Measurements from ENCODE around the gene NADSYN1.
"Not testable (repeated sequence)": the region's sequence is repeated elsewhere in the genome, so short reads cannot be mapped to it uniquely, and the experiment has no call there.

The NADSYN1 gene

DNA sequence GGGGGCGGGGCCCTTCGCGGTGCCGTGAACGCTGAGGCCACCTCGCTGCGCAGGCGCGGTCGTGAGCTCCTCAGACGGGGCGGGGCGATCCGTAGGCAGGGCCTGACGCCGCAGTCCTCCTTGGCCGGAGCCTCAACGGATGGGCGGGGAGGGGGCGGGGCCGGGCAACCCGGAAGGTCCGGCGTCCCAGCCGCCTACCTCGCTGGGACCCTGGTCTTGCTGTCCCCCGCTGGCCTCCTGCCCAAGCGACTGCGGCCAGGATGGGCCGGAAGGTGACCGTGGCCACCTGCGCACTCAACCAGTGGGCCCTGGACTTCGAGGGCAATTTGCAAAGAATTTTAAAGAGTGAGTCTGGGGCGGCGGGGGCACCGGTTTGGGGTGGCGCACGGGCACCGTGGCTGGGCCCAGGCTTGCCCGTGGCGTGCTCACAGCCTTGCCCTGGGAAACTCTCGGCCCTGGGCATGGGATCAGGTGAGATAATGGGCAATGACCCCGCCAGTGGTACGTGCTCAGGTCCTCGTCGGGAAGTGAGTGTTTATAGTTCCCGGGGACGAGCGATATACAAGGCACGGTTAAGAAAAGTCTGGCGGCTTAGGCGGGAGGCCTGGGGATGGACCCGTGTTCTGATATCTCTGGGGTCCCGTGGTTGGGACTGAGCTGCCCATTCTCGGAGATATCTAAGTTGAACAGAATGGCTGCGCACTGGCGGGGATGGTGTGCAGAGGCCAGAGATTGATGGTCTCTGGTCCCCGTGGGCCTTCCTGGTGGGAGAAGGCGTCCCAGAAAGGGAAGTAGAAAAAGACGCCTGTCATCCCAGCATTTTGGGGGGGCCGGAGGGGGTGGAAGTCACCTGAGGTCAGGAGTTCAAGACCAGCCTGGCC, at the start of gene NADSYN1:
Gene NADSYN1, plus strand, starts transcription at position 167 of the 881 bp plus-strand sequence. Its CDS starts 94 bp downstream, at position 261.
- in situ Hi-C loops (cut with MboI; ENCODE audit: low sequenced_read_pairs): no loop called here

DNA sequence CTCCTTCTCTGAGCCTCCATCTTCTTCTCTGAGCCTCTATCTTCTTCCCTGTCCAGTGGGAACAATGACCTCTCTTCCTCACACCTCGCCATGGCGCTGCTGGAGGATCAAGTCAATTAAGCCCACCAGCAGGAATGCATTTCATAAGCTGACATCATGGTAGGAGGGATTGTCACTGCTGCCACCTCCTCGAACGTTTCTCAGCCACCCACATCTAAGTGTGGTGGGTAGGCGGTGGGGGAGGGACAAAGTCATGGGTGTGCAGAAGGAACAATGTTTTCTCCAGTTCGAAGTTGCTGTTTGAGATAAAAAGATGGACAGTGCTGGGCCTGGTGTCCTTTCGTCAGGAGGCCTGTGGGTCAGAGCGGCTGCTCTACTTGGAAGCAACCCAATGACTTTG, 48.8 kb upstream of the NADSYN1 start:
- in situ Hi-C loops (cut with MboI; ENCODE audit: low sequenced_read_pairs): no loop called here

DNA sequence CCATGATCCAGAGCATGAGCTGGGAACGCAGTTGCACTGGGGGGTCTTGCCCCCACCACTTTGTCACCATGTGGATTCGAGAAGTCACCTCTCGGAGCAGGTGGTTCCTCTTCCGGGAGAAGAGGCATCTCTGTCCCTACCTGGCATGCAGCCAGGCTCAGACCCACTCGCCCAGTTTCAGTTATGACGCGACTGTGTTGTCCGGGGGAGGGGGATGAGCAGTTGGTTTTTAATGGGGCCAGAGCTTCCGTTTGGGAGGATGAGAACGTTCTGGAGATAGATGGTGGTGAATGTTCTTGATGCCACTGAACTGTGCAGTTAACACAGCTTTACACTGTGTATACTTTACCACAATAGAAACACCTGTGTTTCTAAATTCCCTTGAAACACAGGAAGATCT, 46.3 kb upstream of the NADSYN1 start:
- in situ Hi-C loops (cut with MboI; ENCODE audit: low sequenced_read_pairs): no loop called here

DNA sequence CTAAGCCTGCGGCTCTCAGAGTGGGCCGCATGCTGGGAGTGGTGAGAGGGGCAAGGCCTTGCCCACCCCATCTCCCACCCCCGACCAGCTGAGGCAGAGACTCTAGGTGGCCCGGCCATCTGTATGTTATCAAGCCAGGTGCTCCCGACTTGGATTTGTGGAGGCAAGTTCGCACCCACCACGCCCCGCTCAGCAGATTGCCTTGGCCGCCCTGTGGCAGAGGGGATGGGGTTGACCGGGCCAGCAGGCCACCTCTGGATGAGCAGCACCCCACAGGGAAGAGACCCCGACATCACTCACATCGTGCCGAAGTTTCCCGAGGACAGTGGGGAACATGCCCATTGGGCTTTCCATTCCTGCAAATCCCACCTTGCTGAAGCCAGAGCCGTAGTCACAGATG, 45.6 kb upstream of the NADSYN1 start:
- in situ Hi-C loops (cut with MboI; ENCODE audit: low sequenced_read_pairs): no loop called here

DNA sequence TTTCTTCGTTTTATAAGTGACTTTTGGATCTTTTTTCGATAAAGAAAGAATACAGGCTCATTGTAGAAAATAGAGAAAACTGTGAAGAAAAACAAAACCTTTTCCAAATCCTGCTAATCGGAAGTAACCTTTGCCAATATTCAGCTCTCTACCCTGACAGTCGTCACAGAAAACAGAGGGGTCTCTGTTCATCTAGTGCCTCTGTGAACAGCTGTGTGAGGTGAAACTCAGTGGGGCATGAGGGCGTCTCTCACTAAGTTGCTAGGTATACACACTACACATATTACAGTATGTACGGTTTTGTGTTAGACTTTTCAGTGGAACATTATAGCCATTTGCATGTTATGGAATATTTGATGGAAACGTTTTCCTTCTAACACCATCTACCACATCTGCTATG, 44.2 kb upstream of the NADSYN1 start:
- in situ Hi-C loops (cut with MboI; ENCODE audit: low sequenced_read_pairs): no loop called here

DNA sequence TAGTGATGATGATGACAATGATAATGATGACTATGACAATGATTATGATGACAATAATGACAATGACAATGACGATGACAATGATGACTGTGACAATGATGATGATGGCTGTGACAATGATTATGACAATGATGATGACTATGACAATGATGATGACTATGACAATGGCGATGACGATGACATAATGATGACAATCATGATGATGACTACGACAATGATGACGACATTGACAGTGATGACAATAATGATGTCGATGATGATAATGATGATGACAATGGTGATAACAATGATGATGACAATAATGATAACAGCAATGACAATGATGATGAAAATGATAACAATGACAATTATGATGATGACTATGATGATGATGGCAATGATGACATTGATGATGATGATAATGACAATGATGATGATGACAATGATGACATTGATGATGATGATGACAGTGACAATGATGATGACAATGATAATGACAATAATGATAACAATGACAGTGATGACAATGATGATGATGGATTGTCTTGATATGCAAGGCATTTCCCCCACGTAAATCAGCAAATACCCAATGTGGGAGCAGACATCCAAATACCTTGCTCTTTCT, 42.5 kb upstream of the NADSYN1 start:
- in situ Hi-C loops (cut with MboI; ENCODE audit: low sequenced_read_pairs): no loop called here

DNA sequence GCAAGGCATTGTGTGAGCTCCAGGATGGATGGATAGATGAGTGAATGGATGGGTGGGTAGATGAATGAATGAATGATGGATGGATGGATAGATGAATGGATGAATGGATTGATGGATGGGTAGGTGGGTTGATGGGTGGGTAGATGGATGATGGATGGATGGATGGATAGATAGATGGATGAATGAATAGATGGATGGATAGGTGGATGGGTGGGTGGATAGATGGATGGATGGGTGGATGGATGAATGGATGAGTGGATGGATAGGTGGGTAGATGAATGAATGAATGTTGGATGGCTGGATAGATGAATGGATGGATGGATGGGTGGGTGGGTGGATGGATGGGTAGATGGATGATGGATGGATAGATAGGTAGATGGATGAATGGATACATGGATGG, 38.4 kb upstream of the NADSYN1 start:
- in situ Hi-C loops (cut with MboI; ENCODE audit: low sequenced_read_pairs): no loop called here

DNA sequence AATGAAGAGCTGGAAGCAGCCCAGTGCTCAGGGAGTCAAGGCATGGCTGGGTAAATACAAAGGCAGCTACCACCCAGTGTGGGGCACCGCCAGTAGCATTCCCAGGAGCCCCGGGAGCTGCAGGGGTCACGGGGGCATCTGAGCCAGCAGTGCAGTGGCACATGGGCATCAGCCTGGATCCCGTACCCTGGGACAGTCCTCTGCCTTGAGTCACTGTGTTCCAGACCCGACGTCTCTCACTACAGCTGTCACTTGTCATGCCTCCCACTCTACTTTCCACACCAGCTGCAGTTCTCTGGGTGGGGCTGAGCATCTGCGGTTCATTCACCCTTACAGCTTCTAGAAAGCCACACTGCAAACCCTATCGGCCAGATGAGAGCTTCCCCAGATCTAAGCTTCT, 34.4 kb upstream of the NADSYN1 start:
- in situ Hi-C loops (cut with MboI; ENCODE audit: low sequenced_read_pairs): no loop called here

DNA sequence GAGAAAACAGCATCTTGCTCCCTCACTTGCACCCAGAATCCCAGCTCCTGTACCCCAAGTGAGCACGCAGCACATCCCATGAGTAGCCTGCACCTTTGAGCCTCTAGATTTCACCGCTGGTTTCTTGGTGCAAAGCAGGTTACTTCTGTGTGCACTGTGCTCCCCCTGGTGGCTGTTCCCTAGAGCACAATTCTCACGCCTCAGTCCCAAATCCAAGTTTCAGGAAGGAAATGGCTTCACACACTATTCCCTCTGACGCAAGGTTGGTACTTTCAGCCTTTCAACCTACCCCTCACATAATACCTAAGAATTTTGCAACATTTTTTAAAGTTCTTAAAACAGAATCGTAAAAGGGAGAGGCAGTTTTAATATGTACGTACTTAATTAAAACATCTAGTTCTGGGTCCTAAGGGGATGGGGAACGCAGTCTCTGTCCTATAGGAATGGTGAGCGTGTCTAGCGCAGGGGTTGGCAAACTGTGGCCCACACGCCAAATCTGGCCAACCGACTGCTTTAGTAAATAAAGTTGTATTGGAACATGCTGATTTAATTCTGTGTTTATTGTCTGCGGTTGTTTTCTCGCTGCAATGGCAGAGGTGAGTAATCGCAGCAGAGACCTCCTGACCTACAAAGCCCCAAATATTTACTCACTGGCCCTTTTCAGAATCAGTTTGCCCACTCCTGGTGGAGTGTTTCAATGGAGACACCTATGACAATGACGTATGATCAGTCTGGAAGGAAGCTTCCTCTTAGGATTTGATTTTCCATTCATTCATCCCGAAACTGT, 32.4 kb upstream of the NADSYN1 start:
- in situ Hi-C loops (cut with MboI; ENCODE audit: low sequenced_read_pairs): no loop called here

DNA sequence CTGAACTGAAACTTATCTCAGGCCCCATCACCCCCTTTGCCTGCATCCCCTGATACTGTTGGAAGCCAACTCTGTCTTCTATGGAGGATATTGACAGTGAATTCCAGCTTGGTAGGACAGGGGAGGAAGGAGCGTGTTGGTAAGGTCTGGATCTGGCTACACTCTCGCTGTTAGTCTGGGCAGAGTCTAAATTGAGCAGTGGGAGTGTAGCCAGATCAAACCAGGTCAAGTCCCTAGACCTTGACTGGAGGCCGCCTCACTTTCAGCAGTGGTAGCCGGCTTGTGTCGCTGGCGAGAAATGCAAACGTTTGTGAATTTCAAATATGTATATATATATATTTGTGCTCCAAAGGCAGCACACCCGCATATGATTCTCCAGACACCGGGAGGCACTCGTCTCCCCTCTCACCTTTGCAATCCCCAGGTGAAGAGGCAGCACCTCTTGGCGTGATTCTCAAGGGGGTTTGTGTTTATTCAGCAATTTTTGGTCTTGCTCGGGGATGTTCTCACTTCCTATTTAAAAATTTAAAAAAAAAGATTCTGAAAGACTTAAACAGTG, 31.5 kb upstream of the NADSYN1 start:
- in situ Hi-C loops (cut with MboI; ENCODE audit: low sequenced_read_pairs): no loop called here

DNA sequence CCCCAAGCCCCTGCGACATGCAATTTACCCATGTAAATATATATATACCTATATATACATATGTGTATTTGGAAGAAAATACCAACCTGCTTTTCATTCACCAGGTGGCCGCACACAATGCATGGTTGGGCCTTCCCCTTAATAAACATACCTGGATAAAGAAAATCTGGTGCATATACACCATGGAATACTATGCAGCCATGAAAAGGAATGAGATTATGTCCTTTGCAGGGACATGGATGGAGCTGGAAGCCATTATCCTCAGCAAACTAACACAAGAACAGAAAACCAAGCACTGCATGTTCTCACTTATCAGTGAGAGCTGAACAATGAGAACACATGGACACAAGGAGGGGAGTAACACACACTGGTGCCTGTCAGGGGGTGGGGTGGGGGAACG, 30.7 kb upstream of the NADSYN1 start:
- in situ Hi-C loops (cut with MboI; ENCODE audit: low sequenced_read_pairs): not testable (repeated sequence)

DNA sequence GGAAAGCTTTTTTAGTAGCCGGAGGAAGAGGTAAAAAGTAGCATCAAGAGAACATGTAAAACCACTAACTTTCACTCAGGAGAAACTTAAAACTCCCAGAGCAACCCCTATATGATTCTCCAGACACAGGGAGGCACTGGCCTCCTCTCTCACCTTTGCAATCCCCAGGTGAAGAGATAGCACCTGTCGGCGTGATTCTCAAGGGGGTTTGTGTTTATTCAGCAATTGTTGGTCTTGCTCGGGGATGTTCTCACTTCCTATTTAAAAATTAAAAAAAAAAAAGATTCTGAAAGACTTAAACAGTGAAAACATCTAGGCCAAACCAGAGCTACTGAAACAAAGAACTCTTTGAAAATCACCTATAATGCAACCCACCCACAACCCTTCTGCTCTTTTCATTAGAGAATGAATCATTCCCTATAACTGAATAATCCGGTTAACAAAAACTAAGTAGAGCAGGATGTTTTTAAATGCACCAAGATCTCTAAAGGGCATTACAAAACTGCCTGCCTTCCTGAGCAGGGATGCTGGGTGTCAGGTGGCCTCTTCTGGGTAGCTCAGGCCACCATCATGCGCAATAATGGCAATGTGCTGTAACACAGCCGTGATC, 29.7 kb upstream of the NADSYN1 start:
- in situ Hi-C loops (cut with MboI; ENCODE audit: low sequenced_read_pairs): no loop called here

DNA sequence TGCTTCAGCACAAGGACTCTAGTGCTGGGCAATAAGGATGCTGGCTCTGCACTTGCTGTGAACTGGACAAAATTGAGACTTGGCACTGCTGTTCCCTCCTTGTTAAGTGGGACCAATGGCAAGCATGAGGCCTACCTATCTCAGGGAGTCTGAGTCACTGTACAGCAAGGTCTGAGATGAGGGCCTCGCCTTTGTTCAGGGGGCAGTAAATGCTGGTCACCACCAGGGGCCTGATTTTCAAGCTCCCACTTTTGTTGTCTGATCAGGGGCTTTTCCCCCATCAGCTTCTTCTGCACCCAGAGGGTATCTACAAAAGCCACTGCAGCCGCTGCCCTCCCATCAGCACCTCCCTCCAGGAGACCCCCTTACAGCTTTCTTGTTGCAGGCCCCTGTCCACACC, 27.6 kb upstream of the NADSYN1 start:
- in situ Hi-C loops (cut with MboI; ENCODE audit: low sequenced_read_pairs): no loop called here

DNA sequence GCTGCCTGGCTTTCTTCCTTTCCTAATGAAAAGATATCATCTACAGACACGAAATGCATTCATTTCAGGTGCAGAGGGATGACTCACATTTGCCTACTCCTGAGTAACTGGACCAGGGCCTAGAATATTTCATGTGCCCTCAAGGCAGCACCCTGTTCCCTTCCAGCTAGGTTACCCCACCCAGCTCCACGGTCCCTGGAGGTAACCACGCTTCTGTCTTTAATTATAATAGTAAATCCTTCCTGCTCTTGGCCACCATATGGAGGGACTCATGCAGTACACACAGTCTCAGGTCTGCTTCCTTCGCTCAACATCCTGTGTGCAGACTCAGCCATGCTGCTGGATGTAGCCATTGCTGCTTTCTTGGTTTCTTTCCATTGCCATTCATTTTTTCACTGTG, 27.1 kb upstream of the NADSYN1 start:
- in situ Hi-C loops (cut with MboI; ENCODE audit: low sequenced_read_pairs): no loop called here

DNA sequence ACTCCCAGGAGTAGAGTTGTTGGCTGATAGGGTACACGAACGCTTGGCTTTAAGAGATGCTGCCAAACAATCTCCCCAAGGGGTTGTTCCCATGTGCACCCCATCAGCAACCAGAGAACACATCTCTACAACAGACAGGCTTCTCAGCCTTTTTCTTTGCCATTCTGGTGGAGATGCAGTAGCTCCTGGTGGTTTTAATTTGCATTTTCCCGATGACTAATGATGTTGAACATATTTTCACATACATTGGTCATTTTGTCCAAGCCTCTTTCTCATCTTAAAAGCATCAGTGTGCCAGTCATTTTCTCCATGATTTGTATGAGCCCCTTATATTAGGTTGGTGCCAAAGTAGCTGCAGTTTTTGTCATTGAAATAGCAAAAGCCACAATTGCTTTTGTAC, 26.6 kb upstream of the NADSYN1 start:
- in situ Hi-C loops (cut with MboI; ENCODE audit: low sequenced_read_pairs): no loop called here

DNA sequence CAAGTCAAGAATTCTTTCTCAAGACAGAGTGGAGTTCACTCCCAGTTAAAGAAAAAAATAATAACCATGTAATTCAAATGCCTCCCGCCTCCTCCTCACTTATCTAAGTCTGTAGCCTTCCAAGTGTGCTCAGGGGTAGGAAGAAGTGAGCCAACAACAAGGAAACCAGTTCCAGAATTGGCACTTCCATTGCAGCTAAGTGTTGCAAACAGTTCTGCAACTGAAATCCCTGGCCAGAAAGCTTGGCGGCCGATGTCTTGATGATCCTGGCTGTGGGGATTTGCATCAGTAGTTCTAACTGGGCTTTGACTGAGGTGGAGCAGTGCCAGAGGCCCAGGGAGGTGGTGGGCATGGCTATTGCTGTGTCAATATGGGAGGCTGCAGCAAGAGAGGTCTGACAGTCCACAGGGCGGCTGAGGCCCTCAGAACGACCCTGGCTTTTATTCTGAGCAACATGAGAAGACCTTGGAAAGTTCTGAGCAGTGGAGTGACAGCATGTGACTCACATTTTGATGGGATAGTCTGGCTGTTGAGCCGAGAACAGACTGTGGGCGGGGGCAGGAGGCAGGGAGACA, 24.1 kb upstream of the NADSYN1 start:
- in situ Hi-C loops (cut with MboI; ENCODE audit: low sequenced_read_pairs): no loop called here

DNA sequence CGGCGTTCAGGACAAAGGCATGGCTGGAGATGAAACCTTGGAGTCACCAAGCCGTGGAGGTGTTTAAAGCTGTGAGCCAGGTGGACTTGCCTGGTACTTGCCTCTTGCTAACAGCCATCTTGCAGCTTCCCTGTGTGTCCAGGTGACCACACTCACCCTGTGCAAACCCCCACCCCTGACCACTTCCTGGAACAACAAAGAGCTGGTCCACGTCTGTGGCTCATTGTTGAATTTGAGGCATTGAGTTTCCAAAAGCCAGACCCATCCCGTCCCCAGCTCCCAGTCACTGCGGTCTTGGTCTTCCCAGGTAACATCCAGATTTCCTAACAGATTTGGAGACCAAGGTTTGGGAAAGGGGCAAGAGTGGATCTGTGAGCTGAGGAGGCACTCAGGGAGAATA, 23.3 kb upstream of the NADSYN1 start:
- in situ Hi-C loops (cut with MboI; ENCODE audit: low sequenced_read_pairs): no loop called here

DNA sequence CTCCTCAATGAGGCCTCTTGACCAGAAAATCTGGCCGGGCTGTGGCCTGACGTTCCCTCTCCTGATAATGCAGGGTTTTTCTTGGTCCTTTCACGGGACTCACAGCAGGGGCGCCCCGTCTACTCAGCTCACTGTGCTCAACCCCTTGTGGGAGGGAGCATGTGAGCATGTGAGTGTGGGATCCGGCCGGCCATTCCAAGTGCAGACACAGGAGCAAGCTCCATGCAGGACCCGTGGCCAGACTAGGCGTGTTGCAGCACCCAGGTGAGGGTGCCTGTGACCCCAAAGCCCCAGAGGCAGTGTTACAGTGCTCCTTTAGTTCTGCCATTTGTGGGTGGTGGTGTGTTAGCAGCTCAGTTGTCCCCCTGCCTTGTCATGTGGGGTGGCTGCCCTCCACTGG, 22.8 kb upstream of the NADSYN1 start:
- in situ Hi-C loops (cut with MboI; ENCODE audit: low sequenced_read_pairs): no loop called here

DNA sequence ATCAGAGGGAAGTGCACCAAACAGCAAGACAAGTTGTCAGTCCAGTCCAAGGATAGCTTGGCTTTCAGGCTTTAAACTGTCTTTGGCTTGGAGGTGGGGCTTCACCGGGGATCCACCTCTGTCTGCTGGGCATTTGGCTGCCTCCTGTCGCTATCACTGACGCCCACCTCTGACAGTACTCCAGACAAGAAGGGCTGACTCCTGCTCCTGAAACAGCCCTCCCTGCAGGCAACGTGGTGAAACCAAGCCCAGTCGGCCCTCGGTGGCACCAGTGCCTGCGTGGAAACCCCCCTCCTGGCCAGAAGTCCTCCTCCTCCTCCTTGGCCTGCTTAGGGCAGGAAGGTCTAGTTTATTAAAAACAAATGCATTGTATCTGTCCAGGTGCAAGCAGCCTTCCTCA, 21.7 kb upstream of the NADSYN1 start:
- in situ Hi-C loops (cut with MboI; ENCODE audit: low sequenced_read_pairs): no loop called here

DNA sequence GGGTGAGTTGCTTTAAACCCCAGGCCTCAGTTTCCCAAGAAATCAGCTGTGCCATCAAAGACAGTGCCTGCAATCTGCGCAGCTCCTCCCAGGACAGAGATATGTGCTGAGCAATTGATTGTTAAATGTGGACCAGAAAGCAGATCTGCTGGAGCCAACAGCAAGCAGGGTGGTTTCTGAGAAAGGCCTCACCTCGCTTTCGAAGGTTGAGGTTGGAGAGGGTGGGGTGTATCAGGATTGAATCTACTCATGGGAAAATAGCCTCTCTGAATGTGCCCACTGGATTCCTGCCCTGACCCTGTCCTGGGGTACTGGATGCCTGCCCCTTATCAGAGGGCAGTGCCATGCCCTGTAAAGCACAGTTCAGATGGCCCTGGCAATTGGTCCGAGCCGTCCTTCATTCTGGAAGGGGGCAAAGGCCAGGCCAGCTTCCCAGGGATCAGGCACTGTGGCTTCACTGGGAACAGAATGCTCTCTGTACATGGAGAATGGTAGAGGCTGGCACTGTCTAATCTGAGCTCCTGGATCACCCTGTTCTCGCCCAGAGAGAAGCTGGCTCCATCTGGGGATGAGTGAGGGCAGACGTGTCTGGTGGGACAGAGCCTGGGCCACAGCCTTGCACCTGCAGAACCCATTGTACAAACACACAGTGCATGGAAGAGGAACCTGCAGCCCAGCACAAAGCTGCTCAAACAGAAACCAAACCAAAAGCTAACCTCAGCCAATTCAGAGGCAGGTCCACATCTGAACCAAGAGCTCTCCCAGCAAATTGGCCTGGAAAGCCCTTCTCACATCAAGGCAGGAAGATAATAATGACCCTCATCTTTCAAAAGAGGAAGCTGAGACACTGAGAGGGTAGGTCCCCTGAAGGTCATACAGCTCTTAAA, 20.0 kb upstream of the NADSYN1 start:
- in situ Hi-C loops (cut with MboI; ENCODE audit: low sequenced_read_pairs): no loop called here
